ENCODE measurements around the gene UBE2M.

Gene UBE2M

DNA sequence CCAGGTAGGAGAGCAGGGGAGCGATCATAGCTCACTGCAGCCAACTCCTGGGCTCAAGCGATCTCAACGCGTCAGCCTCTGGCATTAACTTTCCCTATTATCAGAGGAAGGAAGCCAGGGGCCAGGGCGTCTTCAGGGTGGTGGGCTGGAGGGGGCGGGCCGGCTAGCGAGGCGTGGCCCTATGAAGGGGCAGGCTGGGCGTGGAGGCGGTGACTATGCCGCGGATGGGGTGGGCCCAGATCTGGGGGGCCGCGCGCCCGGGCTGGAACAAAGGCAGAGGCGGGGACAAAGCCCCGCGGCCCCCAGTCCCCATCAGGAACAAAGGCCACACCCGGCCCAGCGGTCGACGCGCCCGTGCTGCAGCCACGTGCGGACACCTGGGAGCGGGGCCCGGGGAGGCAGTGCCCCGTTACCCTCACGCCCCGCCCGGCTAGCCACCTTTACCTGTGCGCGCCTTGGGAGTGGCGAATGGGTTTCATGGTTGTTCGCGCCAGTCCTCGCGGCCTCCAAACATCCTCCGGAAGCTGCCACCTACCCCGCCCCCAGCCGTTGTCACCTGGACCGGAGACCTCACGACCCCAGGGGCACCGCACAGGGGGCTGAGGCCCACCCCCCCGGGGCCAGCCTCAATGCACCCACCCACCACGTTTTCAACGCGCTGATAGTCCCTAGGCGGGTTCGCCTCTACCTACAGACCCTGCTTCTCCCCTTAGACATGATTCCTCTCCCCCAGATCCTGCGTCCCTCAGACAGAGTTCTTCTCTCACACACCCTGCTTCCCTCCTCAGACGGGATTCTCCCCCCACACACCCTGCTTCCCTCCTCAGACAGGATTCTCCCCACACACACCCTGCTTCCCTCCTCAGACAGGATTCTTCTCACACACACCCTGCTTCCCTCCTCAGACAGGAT lies 19.9 kb downstream of the UBE2M start:
- DNase-seq, result no peak

DNA sequence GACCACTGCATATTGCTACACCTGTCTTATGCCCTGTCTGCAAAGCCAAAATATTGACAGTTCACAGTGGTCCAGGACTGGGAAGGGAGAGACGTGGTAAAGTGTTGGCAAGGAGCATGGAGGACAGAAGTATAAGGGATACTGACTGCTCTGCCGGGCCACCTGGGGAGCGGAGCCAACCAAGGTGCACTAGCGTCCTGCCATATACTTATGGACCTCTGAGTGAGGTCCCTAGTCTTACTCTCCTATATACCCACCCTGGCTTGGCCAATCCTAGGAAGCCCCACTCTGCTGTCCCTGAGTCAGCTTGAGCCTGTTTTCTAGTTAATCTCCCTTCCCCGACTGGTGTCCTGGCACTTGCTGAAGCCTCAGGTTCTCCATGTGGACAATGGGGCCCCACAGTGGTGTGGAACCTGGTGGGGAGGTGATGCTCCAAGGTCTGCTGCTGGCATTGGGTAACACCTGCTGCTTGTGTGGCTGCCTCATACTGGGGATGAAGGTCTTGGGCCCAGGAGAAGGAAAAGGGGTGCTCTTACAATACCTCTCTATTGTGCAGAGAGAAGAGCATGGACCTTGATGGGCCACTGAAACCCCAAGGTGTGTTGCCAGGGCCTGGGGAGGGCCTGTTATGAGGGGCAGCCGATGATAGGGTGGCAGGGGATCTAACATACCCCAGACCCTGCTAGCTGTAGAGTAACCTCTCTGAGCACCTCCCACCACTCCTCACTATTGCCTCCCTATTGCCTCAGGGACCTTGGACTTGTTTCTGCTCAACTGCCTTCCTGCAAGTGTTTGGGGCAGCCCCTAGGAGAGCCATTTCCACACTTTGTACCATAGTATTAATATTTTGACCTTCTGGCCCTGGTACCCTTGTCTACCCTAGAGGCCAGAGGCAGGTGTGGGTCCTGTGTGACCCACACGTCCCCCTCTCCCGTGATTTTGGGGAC lies 21.3 kb downstream of the UBE2M start:
- DNase-seq, result no peak

DNA sequence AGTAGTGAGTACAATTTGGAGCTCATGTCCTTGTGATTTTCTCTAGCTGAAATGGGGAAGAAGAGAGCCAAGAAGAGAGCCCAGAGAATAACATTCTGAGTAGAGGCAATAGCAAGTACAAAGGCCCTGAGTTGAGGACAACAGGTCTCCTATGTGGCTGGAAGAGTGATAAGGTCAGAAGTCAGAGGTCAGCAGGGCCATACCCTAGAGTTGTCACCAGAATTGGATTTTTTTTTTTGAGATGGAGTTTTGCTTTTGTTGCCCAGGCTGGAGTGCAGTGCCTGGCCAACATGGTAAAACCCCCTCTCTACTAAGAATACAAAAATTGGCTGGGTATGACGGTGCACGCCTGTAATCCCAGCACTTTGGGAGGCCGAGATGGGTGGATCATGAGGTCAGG lies 22.6 kb downstream of the UBE2M start:
- no peak for DNase-seq

DNA sequence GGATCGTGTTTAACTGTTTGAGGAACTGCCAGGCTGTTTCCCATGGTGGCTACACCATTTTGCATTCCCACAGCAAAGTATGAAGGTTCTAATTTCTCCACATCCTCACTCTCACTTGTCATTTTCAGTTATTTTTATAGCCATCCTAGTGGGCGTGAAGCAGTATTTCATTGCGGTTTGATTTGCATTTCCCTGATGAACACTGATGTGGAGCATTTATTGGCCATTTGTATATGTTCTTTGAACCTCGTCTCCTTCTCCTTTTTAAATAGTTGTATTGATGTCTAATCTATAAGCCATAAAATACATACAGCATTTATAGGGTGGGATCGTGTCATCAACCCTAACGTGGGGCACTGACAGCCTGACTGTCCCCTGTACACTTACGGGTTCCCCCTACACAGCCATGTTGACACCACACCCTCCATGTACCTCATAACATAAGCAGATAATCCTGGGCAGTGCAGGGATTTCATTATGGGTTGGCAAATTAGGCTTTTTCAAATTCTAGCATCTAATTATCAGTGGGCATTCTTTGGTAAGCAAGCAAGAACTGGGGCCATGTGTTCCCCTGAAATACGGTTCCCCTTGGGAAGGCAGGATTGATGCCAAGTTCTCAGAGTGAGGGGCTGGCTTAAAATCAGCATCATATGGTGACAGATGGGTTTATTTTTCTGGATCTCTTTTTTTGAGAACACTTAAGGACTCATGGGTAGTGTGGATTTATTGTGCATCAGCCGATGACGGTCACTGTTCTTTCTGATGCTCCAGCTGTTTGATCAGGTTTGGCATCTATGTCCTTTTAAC lies 27.2 kb downstream of the UBE2M start:
- DNase-seq, result no peak

DNA sequence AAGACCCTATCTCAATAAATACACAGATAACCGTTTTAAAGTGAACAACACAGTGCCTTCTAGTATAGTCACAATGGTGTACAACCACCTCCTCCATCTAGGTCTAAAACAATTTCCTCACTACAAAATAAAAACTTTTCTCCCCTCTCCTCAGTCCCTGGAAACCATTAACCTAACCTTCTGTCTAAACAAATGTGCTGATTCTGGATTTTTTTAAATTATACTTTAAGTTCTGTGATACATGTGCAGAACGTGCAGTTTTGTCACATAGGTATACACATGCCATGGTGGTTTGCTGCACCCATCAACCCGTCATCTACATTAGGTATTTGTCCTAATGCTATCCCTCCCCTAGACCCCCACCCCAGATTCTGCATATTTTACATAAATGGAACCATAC lies 29.0 kb downstream of the UBE2M start:
- DNase-seq, result no peak

DNA sequence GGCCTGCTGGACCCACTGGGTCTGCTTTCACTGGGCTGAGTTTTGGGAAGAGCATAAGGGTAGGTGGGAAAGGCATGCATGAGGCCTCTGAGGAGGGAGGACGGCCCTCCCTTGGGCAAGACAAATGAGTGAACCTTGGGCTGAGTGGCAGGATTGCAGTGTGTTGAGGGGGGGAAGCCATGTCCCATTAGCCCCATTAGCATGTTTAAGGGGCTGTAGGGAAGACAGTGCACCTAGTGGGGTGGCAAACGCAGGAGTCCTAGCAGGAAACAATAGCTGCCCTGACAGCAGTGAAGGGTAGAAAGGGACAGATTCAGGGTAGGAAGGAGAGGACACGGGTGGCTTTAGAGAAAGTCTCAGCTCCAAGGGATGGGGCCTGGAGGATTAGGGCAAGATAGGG lies 35.7 kb downstream of the UBE2M start:
- DNase-seq, result no peak

DNA sequence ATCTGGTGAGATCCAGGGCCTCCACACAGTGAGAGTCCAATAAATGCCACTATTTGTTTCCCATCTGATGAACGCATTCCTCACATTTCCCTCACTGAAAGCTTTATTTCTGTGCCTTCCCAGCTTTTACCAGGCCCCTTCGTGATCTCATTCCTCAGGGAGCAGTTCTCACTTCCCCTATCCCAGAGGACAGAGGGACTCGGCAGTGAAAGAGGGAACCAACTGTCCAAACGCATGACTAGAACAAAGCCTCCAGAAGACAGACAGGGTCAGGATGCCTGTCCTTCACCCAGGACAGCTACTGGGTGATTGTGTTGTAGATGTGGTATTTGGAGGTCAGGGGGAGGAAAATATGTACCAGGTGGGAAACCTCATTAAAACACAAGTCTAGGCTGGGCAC lies 36.8 kb downstream of the UBE2M start:
- no peak for DNase-seq

DNA sequence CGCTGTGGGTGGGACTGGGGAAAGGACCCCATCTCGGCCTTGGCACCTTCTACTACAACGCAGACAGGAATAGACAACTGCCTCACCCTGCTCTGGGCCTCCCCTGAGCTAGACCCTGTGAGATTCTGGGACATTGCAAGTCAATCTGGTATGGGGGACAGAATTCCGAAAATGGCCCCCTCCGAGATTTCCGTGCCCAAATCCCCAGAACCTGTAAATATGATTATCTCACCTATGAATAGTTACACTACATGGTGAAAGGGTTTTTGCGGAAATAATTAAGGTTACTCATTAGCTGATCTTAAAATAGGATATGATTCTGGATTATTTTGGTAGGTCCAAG lies 38.2 kb downstream of the UBE2M start:
- no peak for DNase-seq

DNA sequence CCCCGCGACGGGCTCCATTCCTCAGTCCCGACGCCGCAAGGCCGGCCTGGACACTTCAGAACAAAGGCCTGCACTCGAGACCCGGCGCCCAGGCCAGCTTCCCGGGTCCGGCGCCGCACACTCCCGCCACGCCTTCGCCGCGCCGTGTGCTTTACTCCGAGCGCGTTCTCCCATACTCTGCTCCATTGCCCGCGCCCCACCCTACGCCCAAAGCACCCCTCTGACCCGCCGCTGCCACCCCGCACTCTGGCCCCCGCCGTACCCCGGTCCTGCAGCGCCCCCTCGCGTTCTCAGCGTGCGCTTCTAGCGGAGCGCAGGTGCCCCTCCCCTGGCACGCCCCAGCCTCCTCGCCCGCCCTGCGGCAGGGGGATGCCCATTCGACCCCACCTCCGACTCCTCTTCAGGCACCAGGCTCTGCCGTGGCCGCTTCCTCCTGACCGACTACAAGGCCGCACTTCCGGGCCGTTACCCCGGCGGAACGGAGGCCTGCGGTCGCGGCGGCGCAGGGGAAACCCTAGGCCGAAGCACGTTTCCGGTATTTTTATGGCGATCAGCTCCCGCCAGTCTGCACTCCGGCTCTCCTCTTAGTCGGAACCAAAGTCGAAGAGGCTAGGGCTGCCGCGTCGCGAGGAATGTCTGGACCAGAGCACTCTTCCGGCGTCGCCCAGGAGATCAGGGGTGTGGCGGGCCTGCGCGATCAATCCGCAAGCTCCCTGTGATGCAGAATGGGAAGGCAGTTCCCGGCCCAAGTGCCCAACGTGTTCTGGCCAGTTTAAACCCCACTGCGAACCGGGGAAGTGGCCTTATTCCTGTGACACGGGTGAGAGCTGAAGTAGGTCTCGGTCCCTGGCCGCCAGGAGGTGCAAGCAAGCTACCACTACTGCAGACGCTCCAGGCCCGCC lies 38.8 kb downstream of the UBE2M start, which contains the start of gene ZBTB45:
Gene ZBTB45, minus strand, starts transcription at position 456 of the 902 bp plus-strand sequence. CDS start 2,137 bp downstream, outside the sequence.
- DNase-seq, result peak; percentile 91

DNA sequence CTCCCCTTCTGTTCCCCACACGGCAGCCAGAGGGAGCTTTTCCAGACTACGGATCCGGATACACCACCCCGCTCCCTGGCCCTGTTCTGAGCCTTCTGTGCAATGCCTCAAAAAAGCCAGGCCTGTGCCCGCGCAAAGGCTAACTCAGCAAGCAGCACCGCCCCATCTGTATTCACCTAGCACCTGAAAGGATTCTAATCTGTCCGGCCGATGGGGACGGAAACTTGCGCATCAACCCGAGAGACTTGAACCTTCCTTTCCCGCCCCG lies 39.4 kb downstream of the UBE2M start:
- DNase-seq, result peak; percentile 59

DNA sequence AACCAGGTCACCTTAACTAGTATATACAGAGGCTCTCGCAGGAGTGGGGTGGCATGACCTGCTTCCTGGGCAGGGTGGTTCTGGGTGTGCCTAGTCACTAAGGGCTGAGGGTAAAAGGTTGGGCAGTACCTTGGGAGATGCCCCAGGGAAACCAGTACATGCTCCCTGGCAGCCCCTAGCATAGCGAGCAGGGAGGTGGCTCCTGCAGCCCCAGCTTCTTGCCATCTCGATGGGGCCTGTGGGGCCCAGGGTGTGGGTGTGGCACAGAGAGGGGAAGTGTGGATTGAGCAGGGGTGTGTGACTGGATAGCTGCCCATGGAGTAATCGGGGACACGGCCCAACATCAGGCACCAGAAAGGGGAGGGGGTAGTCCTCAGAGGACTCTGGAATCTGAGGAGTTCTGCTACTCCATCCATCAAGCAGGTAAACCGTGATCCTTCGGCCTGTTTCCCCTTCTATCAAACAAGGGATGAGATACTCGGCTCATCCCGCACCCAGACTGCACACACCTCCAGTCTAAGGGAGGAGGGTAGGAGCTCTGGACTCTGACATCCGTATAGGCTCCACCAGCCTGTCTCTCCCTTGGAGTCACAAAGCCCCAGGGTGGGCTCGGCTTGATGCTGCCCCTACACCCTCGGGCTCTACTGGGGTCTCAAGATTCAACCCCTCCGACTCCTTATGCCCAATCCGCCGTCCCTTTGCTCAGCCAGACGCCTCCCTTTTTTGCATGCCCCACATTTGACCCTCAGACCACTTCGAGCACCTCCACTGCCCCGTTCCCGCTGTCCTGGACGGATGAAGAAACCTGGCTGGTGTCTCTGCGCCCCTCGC lies 39.9 kb downstream of the UBE2M start:
- no peak for DNase-seq

DNA sequence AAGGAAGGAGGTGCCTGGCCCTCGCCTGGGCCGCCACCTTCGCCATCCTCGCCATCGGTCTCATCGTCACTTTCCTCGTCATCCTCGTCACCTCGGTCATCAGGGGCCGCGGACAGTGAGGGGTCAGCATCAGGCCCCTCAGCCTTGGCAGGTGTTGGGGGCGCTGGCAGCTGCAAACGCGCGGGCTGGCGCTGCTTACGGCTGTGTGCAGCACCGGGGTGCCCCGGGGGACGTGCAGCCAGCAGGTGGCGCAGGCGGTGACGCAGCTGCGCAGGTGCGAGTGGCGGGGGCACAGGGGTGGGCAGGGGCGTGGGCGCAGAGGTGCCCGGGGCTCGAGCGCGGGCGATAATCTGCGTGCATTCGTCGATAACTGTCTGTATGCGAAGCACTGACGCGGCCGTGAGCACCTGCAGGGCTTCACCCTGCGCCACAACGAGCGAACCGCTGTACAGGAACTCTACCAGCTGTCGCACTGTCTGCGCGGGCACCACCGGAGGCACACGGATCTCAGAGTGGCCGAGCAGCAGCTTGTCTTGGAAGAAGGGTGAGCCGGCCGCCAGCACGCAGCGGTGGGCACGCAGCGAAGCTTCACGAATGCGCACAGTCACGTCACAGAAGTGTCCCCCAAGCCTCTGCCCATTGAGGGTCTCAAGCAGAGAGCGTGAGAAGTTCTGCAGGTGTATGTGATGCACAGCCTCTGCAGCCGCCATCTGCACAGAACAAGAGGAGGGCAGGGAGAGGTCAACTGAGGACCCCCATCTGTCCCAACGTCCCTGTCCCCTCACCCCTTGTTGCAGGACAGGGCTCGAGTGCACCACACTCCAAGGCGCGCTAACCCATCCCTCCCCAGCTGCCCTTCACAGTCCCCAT lies 41.2 kb downstream of the UBE2M start:
- DNase-seq, result no peak

DNA sequence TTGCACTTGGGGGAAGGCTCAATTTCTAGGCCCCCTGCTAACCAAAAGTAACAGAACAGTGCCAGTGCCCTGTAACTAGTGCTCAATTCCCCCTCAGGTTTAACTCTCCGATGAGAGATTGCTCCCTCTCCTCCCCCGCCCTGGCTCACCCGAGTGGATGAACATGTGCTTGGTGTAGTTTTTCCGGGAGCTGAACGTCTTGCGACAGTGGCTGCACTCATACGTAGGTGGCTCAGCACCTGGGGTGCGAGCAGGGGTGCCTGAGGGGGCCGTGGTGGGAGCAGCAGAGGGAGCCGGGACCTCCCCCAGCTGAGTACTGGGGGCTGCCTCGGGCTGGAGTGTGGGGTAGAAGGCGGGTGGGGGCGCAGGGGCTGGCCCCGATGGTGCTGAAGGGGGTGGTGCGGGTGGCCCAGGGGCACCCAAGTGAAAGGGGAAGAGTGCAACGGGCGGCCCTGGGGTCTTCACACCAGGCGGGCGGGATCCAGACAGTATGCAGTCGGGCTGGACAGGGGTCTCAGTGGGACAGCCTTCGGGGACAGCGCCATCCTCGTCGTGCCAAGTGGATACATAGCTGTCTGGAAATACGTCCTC lies 42.1 kb downstream of the UBE2M start:
- DNase-seq, result no peak

DNA sequence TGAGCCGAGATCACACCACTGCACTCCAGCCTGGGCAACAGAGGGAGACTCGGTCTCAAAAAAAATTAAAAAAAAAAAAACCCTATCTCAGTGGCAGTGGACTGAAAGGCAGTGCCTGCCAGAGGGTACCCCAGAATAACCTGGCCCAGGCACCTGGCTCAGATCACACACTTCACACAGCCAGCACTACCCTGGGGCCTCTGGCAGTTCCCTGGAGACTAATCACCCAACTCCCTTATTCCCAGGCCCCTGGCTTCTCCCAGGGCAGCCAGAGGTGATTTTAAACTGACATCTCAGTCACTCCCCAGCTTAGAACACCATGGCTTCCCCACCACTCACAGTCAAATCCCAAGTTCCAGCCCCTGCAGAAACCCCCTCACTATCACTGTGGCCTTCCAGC lies 43.2 kb downstream of the UBE2M start:
- DNase-seq, result no peak

DNA sequence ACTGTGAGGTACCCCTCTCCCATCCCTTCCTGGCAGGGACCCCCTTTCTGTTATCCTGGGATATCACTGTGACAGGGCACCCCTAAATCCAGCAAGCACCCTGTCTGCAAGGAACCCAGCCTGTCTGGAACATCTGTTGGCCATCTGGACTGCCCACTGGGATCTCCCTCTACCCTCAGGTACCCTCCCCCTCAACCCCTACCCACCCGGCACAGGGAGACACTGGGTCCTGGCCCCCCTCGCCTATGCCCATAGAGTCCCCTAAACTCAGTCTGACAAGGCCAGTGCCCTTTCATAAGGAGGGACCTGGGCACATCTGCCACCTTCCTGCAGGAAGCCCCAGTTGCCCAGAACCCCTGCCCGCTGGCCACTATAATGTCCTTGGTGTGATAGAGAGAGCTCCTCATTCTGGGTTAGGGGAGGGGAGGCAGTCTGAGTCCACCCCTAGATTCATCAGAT lies 43.8 kb downstream of the UBE2M start:
- no peak for DNase-seq

DNA sequence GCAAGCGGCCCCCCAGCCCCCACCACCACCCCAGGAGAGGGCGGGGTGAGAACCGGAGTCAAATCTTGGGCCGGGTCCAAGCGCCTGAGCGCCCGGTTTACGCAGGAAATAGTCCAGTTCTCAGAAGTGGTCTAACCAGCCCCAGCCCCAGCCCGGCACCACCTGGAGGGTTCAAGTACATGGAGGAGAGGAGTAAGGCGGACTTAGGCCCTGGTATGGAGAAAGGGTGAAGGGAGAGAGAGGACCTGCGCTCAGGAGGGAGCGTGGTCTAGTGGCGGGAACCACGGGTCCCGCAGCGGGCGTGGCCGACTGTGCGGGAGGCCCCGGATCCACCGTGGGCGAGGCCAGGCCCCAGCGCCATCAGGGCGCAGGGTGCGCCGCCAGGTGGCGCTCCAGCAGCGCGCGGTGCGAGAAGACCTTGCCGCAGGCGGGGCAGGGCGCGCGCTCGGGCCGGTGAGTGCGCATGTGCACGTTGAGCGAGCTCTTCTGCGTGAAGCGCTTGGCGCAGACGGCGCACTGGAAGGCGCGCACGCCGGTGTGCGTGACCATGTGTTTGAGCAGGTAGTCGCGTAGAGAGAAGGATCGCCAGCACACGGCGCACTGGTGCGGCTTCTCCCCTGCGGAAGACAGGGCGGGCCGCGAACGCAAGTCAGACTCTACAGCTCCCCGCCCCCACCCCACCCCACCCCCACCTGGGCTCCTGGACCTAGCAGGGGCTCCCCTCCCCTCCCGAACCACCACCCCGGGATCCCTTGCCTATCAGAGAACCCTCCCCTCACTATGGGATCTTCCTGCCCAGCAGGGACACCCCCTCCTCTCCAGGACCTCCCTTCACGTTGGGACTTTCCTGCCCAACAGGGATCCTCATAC lies 44.5 kb downstream of the UBE2M start:
- peak; percentile 99 for DNase-seq

DNA sequence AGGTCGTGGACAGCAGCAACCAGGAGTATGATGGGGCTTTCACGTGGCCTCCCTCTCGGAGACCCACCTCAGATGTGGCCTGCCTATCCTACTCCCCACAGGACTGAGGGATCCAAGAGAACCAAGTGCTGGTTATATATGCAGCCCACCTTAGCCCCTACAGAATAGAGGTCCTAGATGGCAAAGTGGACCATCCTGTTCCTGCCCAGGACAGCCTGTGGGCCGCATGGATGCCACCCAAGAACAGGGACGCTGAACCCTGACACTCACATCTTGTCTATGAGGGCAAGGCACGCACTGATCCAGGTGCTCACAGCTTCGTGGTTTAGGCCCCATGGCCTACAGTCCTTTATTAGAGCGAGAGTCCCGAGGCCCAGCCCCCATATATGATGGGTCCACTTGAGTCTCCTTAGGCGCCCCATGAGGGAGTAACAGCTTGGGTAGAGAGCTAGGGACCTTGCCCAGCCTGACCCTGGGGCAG lies 45.2 kb downstream of the UBE2M start:
- no peak for DNase-seq

Data from activated CD4-positive, CD25-positive, alpha-beta regulatory T cell treated with anti-CD3 and anti-CD28 coated beads, Interleukin-2, amount 50 U/mL, for 72 hours (primary cell).